Central memory CD4-positive, alpha-beta T cell (primary cell): Measurements from ENCODE around the gene TSN.

Experiments used
- DNase-seq: peaks from one replicate; pipeline ENCODE4 v3.0.0; 2022

TSN gene

DNA sequence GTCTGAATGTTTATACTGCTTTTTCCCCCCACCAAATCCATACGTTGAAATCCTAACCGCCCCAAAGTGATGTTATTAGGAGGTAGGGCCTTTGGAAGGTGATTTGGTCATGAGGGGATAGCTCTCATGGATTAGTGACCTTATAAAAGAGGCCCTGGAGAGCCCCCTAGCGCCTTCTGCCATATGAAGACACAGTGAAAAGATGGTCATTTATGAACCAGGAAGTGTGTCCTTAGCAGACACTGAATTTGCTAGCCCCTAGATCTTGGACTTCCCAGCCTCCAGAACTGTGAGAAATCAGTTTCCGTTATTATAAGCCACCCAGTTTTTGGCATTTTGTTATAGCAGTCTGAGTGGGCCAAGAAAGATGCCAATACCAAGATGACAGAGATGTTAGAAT, 7.2 kb upstream of the TSN start:
- DNase-seq: no peak

DNA sequence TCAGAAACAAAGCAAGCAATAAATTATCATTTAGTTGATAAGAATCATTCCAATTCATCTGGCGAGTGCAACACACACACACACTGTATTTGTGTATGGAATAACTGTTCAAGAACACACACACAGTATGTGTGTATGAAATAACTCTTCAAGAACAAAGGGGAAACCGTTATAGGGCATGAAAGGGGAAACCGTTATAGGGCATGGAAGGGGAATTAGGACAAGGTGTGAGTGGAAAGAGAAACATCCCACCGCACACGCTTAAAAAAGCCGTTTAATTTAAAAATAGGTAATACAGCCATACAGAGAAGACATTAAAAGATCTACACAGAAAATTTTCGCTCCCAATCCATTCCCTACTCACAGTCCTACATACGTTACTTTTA, 607 bp upstream of the TSN start:
- DNase-seq: no peak

DNA sequence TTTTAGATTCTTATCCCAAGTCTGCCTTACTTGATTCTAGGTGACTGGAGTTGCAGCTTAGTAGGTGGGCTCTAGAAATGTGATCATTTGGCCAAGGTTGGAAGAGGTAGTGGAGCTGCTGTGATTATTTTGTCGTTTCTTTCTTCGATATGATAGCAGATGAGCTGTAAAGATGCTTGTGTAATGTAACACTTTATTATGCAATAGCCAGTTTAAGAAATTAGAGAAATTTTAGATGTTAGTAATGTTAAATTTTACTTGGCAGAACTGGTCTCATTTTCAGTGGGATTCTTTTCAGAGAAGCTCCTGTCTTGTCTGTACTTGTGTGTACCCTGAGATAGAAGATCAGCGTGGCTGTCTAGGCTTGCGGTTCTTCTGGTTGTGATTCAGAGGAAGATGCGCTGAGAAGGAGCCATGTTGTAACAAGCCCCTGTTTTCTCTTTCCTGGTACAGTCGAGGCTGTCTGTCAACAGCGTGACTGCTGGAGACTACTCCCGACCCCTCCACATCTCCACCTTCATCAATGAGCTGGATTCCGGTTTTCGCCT, 9.3 kb downstream of the TSN start:
- DNase-seq: no peak

DNA sequence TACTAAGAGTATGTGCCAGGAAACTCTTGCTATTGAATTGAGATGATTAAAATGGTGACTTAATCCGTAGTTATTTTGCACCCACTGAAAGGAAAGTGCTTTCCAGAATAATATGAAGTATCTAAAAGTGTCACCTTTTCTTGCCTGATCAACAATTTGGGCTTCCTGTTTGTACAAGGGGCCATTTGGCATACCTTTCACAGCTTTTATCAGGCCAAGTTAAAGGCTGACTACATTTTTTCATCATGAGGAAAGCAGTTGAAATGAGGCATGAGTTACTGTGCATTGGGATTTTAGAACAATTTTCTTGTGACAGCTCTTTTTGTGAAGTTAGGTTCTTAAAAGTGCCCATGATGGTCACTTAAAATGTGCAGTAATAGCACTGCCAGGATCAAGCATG, 11.2 kb downstream of the TSN start:
- DNase-seq: no peak

DNA sequence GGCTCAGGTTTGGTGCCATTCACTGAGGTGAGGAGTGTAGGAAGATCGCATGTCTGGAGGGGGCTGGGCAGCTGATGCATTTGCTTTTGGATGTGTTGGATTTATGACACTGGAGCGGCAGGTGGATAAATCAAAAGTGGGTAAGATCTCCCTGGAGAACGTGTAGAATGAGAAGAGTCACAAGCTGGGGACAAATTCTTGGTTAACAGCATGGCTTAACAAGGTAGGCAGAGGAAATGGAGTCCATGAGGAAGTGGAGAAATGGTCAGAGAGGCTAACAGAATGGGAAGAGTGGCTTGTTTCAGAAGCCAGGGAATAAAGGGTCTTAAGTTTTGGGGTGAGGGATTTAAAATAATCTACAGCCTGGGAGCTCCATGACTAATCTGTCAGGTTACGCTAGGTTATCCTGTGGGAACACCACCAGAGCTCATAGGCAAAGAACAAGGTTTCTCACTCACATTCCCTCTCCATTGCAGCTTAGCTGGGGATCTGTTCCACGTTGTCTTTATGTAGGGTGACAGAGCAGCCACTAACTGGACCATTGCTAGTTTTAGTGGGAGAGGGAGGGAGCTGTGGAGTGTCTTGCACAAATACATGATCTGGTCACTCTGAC, 12.8 kb downstream of the TSN start:
- no peak for DNase-seq

DNA sequence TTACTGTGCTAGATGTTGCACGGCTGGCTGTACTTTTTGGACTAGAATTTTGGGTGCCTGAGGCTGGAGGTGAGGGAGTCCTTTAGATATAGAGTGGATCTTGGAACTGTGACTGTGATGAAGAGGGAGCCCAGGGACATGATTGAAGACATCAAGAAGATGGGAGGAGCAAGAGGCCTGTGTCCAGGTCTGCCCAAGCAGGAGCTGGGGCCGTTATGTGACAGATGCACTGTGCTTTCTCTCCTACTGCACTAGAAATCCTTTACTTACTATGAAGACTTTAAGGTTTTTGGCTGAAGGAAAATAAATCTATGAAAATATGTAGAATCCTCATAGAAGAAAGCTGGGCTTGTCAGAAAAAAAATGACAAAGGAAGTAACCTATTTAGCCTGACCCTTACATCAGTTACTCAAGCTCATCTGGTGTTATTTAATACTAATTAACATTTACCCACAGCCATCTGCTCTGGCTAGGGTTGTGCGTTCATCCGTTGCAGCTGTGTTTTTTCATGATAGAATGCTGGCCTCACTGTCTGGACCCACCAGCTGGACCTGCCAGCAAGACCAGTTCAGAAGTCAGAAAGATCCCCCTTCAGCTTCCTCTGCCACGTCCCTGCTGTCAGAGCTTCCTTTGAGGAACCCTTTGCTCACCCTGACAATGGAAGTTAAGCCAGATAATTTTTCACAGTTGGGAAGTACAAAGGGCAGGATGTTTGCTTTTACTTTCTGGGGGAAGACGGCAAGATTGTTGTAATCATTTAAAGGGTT, 16.7 kb downstream of the TSN start:
- no peak for DNase-seq

DNA sequence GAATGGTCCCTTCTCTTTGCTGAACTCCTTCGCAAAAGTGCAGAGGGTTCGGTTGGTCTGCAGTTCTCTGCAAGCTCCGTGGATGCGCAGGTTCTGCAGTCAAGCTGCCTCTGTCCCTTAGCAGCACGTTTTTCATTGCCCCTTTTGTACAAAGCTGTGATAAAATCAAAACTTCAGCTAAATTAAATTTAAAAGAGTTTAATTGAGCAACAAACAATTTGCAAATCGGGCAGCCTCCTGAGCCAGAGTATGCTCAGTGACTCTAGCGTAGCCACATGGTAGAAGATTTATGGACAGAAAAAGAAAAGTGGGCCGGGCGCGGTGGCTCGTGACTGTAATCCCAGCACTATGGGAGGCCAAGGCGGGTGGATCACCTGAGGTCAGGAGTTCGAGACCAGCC, 18.8 kb downstream of the TSN start:
- no peak for DNase-seq

DNA sequence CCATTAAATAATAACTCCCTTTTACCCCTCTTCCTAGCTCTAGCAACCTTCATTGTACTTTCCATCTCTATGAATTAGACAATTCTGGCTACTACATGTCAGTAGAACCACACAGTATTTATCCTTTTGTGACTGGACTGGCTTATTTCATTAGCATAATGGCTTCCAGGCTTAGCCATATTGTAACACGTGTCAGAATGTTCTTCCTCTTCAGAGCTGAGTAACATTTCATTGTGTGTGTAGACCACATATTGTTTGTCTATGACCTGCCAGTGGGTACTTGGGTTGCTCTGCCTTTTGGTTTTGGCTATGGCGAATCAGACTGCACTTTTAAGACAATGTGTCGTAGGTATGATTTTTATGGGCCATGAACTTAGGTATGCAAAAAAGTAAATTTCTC, 20.9 kb downstream of the TSN start:
- DNase-seq: no peak

DNA sequence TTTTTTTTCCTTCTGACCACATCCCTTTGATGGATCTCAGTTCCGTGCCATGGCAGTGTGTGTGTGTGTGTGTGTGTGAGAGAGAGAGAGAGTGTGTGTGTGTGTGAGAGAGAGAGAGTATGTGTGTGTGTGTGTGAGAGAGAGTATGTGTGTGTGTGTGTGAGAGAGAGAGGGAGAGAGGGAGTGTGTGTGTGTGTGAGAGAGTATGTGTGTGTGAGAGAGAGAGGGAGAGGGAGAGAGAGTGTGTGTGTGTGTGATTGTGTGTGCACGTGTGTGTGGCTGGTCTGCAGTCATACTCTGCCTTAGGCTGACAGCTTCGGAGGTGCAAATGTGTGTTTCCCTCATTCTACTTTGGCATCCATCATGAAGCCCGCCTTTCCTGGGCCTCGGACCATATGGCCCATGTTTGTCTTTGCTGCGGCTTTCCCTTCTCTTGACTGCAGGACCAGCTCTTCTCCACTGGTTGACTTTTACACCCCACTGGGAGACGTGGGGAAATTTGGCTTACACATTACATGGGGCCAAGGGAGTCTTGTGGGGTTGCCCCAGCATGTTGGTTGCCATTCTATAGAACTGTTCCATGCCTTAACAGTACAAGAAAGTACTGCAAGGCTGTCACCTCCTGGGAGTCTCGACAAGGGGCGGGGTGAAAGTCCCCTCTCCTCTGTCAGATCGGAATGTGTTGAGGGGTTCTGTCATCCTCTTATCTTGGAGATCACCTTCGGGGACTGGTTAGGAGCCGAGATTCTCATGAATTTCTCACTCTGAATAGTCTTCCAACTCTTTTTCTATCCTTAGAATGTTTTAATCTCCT, 21.6 kb downstream of the TSN start:
- no peak for DNase-seq

DNA sequence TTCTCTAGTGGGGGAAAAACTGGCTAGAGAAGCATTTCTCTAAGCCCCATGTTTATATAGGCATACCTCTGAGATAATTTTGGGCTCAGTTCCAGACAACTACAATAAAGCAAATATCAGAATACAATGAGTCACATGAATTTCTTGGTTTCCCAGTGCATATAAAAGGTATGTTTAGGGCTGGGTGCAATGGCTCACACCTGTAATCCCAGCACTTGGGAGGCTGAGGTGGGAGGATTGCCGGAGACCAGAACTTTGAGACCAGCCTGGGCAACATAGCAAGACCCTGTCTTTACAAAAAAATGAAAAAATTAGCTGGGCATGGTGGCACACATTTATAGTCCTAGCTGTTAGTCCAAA, 22.2 kb downstream of the TSN start:
- DNase-seq: no peak

DNA sequence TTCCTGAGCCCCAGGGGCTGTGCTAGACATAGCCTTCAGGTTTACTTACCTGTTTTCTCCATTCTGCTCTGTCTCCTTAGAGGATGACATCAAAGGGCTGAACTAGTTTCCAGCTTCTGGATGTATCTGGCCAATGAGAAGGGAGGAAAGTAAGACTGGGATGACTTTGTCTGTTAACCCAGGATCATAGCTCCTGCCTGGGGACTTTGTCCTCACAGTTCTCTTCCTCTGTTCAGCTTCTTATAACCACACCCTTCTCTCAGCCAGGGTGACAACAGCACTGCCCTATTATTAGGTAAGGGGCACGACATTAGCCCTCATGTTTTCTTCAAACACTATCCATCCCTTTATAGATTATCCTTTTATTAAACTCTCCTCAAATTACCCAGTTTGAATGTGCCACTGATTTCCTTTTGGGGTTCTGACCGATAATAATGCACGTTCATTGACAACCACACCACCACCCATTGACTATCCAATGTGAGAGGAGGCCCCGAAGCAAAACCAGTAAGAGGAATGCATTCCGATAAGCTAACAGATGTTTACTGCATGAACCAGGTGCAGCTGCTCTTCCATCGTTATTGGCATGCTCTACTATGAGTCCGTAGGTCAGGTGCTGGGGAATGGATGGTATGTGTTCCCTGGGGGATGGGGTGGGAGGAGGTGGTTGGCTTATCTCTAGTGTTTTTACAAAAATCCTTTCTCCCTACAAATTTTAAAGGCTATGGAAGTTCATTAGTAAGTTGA, 23.5 kb downstream of the TSN start:
- no peak for DNase-seq

DNA sequence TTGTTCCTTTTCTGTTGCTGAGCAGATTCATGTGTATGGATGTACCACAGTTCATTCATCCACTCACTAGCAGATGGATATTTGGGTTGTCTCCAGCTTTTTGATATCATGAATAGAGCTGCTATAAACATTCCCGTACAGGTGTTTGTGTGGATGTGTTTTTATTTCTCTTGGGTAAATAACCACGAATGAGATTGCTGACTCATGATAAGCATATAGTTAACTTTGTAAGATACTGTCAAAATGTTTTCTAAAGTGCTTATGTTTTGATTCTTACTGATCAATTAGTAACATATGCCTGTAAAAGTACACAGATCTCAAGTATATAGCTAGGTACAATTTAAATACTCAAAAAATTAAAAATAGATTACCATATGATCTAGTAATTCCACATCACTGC, 27.7 kb downstream of the TSN start:
- DNase-seq: no peak

DNA sequence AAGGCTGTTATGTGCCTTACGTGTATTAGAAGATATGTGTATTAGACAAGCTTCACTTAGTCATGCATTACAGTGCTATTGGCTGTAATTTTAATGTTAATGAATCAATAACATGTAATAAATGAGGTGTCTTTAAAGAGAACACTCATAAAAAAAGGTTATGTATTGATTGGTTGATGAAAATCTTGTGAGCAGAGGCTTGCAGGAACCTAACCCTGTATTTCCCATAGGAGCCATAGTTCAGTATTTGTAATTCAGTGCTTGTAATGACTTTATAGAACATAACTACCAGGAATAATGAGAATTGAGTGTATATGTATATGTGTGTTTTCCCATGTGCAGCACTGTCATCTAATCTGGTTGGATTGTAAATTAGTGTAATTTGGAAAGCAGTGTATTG, 33.2 kb downstream of the TSN start:
- no peak for DNase-seq

DNA sequence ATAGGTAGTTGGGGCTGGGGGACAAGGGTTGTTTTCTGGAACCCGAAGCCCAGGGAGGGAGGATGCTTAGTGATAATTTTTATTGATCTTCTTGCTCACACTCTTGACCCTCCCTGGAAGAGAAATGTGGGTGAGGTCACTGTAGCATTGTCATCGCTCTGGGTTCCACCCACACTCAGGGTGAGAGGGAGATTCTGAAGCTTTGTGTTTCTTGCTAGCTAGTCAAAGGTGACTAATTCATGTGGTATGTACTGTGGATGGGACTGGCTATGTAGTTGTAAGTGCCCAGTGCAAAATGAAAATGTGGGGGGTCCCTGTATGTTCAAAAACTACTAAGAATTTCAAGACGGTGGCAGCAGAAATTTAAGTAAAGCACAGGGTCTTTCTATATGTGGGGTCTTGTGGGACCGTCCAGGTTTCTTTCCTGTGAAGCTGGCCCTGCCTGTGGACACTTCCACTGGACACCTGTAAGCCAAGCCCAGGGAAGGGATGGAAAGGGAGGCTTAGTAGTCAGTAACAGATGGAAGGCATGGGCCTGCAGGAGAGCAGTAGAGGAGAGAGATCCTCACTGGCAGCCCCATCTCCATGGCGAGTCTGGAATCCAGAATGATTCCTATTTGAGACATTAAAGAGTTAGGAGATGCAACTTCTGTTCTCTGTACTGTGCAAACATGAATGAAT, 35.0 kb downstream of the TSN start:
- DNase-seq: no peak

DNA sequence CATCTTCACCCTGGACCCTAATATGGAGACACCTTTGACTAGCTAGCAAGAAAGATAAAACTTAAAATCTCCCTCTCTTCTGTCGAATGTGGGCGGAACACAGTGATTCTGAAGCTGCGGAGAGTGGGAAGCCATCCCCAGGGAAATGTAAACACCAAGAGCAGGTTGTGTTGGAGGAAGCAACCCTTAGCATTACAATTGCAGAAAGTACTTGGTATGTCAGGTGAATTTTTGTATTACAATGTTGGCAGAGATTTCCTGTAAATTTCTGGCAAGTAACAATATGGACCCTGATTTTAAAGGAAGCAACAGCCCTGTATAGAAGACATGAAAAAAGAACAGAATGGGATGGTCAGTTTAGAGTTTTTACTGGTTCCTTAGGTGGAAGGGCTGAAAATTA, 35.8 kb downstream of the TSN start:
- DNase-seq: no peak

DNA sequence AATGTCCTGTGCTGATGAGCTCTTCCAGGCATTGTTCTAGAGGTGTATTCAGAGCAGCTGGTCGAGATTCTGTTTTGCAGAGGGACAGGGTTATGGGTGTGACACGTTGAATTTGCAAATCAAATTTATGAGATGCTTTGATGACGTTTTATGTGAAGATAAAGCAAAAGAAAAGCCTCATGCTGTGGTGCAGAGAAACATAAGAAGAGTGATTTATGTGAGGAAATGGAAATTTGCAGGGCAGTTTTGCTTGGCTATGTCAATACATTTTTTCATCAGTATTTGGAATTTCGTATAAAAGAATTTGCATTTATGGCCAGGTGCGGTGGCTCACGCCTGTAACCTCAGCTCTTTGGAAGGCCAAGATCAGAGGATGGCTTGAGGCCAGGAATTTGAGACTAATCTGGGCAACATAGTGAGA, 36.4 kb downstream of the TSN start:
- no peak for DNase-seq

DNA sequence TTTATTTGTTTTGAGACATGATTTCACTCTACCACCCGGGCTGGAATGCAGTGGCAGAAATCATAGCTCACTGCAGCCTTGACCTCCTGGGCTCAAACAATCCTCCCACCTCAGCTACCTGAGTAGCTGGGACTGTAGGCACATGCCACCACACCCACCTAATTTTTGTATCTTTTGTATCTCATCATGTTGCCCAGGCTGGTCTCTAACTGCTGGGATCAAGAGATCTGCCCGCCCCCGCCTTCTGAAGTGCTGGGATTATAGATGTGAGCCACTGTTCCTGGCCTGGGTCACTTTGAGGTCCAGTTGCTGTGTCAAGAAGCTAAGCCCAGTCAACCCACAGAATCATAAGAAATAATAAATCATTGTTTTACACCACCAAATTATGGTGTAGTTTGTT, 38.4 kb downstream of the TSN start:
- no peak for DNase-seq

DNA sequence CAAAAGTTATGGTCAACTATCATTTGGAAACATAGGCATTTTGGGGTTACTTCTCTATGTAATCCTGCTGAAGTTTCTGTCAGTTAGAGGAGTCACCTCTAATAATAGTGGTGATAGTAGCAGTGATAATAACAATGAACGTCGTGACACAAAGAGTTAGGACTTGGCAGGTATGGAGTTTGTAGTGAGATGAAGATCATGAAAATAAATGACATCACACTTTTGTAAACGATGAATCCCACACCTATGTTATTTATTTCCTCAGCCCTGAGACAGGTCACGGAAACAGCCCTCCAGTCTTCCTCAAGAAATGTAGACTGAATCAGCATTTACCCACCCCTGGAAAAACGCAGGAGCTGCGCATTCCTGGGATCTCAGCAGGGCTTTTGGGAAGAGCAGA, 38.8 kb downstream of the TSN start:
- DNase-seq: no peak

DNA sequence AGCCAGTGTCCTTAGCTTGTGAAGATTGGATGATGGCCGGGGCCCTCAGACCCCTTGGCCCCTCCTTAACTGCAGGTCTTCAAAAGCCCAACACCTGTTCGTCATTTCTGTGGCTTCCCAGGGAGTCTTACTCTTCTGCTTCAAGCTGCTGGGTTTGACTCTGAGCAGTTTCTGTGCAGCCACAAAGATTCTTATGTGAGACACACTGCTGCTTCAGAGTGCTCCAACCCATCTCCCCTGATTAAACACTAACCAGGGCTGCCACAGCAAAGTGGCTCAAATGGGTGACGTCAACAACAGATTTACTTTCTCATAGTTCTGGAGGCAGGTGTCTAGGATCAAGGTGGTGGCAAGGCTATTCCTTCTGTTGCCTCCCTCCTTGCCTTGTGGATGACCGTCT, 40.8 kb downstream of the TSN start:
- DNase-seq: no peak

DNA sequence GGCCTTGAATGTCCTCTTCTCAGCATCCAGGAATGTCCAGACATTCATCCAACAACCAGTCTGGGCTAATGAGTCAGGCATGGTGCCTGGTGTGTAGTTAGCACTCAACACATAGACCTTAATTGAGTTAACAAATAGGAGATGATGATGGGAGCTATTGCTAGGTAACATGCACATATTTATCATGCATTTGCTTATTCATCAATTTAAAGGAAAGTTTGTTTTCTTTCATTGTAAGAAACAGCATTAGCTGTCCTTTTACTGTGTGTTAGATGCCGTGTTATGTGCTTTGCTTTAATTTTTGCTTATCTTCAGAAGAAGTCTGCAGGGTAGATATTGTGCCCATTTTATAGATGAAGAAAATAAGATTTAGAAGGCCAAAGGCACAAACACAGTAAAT, 43.2 kb downstream of the TSN start:
- DNase-seq: no peak

DNA sequence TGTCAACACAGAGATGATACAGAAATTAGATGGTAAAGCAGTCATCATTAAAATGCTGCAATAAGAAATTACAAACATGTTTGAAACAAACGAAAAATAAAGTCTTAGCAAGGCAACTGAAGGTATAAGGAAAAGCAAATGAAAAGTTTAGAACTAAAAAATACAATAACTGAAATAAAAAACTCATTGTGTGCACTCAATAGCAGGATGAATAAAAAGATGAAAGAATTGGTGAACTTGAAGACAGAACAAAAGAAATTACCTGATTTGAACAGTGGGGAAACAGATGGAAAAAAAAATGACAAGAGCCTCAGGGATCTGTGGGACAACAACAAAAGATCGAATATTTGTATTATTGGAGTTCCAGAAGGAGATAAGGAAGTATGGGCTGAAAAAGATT, 46.5 kb downstream of the TSN start:
- no peak for DNase-seq

DNA sequence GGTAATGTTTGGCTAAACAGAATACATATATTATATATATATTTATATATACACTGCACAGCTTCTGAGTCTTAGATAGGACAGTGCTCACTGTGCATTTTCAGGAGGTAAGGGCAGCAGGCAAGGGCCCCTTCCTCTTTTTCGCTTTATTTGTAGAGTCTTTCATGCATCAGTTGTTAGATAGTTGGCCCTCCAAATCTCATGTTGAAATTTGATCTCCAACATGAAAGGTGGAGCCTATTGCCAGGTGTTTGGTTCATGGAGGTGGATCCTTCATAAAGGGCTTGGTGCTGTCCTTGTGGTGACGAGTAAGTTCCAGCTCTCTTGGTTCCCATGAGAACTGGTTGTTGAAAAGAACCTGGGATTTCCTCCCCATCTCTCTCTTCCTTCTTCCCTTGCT, 48.1 kb downstream of the TSN start:
- no peak for DNase-seq

DNA sequence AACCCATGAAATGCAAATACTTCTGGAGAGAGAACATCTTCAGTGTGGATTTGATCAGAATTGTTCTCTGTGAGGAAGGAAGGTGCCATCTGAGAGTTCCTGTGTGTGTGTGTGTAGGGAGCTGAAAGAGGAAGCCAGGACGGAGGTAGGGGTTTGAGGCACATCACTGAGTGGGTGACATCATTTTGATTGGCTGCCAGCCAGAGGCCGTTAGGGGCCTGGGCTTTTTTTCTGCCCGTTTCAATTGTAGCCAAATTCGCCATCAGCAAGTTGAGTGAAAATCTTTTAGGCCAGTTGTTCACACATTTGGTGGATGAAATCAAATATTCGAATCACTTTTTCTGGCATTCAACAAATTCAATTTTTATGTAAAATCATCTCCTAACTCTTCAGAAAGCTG, 48.9 kb downstream of the TSN start:
- DNase-seq: no peak
